ENCODE results near the gene SEMA3D. TPM values are rescaled to one million over a fixed set of nuclear protein-coding genes. Genes with fewer than 3 reads are reported as not detected.

Gene SEMA3D
- total and polyA plus RNA-seq, 2 experiments from 2014 or later = 1.5 to 7.2 TPM

- H3F3A ChIP-seq (replicated peaks; ENCODE audit: low read depth) = no peaks in the 10 kb centered on the region
- H3K36me3 Mint-ChIP-seq (ENCODE audit: low read depth) = peaks cover 7% of the 10 kb centered on the region
- H3K4me1 Mint-ChIP-seq = peaks cover 11% of the 10 kb centered on the region
- no peaks in the 10 kb centered on the region for H3K27me3 Mint-ChIP-seq (ENCODE audit: insufficient read depth, low read depth, poor library complexity)
- ATAC-seq (no peak), DNase-seq (ENCODE audit: low spot score) (no peak)
- no peak overlapping the region for H3K4me3 ChIP-seq
- H3K9me3 Mint-ChIP-seq = peaks cover 4% of the 10 kb centered on the region; the same call in 2 of the 3 replicates
- H3K27ac ChIP-seq (ENCODE audit: low read depth) = no peak overlapping the region
- no peak overlapping the region for H3K27ac Mint-ChIP-seq
- H3K9me2 ChIP-seq (ENCODE audit: insufficient read depth) = no peaks in the 10 kb centered on the region
- TF ChIP-seq, protein P1, sequence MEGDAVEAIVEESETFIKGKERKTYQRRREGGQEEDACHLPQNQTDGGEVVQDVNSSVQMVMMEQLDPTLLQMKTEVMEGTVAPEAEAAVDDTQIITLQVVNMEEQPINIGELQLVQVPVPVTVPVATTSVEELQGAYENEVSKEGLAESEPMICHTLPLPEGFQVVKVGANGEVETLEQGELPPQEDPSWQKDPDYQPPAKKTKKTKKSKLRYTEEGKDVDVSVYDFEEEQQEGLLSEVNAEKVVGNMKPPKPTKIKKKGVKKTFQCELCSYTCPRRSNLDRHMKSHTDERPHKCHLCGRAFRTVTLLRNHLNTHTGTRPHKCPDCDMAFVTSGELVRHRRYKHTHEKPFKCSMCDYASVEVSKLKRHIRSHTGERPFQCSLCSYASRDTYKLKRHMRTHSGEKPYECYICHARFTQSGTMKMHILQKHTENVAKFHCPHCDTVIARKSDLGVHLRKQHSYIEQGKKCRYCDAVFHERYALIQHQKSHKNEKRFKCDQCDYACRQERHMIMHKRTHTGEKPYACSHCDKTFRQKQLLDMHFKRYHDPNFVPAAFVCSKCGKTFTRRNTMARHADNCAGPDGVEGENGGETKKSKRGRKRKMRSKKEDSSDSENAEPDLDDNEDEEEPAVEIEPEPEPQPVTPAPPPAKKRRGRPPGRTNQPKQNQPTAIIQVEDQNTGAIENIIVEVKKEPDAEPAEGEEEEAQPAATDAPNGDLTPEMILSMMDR (conservative IDR thresholded peaks at IDR 0.05; ENCODE audit: low read depth in 2 of 2) = no peak
- TF ChIP-seq POLR2AphosphoS5 (IDR thresholded peaks at IDR 0.05; ENCODE audit: low read depth) (no peak), JUNB (IDR thresholded peaks at IDR 0.05; ENCODE audit: unreplicated experiment) (no peak), ZNF114 (CRISPR knock-in tag; IDR thresholded peaks at IDR 0.05) (no peak), ETS1 (IDR thresholded peaks at IDR 0.05) (no peak), EZH2phosphoT487 (IDR thresholded peaks at IDR 0.05; ENCODE audit: unreplicated experiment) (no peak), EZH2 (IDR thresholded peaks at IDR 0.05; ENCODE audit: low read depth, unreplicated experiment) (no peak), NANOG (IDR thresholded peaks at IDR 0.05; ENCODE audit: borderline replicate concordance) (no peak), ZNF331 (CRISPR knock-in tag; IDR thresholded peaks at IDR 0.05; ENCODE audit: low read depth) (no peak), STAT1 (IDR thresholded peaks at IDR 0.05; ENCODE audit: unreplicated experiment) (no peak), CREB1 (CRISPR knock-in tag; IDR thresholded peaks at IDR 0.05; ENCODE audit: low read depth) (no peak)
- TF ChIP-seq, protein P2, sequence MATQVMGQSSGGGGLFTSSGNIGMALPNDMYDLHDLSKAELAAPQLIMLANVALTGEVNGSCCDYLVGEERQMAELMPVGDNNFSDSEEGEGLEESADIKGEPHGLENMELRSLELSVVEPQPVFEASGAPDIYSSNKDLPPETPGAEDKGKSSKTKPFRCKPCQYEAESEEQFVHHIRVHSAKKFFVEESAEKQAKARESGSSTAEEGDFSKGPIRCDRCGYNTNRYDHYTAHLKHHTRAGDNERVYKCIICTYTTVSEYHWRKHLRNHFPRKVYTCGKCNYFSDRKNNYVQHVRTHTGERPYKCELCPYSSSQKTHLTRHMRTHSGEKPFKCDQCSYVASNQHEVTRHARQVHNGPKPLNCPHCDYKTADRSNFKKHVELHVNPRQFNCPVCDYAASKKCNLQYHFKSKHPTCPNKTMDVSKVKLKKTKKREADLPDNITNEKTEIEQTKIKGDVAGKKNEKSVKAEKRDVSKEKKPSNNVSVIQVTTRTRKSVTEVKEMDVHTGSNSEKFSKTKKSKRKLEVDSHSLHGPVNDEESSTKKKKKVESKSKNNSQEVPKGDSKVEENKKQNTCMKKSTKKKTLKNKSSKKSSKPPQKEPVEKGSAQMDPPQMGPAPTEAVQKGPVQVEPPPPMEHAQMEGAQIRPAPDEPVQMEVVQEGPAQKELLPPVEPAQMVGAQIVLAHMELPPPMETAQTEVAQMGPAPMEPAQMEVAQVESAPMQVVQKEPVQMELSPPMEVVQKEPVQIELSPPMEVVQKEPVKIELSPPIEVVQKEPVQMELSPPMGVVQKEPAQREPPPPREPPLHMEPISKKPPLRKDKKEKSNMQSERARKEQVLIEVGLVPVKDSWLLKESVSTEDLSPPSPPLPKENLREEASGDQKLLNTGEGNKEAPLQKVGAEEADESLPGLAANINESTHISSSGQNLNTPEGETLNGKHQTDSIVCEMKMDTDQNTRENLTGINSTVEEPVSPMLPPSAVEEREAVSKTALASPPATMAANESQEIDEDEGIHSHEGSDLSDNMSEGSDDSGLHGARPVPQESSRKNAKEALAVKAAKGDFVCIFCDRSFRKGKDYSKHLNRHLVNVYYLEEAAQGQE (IDR thresholded peaks at IDR 0.05; ENCODE audit: unreplicated experiment) = no peak
- TF ChIP-seq, protein P3, sequence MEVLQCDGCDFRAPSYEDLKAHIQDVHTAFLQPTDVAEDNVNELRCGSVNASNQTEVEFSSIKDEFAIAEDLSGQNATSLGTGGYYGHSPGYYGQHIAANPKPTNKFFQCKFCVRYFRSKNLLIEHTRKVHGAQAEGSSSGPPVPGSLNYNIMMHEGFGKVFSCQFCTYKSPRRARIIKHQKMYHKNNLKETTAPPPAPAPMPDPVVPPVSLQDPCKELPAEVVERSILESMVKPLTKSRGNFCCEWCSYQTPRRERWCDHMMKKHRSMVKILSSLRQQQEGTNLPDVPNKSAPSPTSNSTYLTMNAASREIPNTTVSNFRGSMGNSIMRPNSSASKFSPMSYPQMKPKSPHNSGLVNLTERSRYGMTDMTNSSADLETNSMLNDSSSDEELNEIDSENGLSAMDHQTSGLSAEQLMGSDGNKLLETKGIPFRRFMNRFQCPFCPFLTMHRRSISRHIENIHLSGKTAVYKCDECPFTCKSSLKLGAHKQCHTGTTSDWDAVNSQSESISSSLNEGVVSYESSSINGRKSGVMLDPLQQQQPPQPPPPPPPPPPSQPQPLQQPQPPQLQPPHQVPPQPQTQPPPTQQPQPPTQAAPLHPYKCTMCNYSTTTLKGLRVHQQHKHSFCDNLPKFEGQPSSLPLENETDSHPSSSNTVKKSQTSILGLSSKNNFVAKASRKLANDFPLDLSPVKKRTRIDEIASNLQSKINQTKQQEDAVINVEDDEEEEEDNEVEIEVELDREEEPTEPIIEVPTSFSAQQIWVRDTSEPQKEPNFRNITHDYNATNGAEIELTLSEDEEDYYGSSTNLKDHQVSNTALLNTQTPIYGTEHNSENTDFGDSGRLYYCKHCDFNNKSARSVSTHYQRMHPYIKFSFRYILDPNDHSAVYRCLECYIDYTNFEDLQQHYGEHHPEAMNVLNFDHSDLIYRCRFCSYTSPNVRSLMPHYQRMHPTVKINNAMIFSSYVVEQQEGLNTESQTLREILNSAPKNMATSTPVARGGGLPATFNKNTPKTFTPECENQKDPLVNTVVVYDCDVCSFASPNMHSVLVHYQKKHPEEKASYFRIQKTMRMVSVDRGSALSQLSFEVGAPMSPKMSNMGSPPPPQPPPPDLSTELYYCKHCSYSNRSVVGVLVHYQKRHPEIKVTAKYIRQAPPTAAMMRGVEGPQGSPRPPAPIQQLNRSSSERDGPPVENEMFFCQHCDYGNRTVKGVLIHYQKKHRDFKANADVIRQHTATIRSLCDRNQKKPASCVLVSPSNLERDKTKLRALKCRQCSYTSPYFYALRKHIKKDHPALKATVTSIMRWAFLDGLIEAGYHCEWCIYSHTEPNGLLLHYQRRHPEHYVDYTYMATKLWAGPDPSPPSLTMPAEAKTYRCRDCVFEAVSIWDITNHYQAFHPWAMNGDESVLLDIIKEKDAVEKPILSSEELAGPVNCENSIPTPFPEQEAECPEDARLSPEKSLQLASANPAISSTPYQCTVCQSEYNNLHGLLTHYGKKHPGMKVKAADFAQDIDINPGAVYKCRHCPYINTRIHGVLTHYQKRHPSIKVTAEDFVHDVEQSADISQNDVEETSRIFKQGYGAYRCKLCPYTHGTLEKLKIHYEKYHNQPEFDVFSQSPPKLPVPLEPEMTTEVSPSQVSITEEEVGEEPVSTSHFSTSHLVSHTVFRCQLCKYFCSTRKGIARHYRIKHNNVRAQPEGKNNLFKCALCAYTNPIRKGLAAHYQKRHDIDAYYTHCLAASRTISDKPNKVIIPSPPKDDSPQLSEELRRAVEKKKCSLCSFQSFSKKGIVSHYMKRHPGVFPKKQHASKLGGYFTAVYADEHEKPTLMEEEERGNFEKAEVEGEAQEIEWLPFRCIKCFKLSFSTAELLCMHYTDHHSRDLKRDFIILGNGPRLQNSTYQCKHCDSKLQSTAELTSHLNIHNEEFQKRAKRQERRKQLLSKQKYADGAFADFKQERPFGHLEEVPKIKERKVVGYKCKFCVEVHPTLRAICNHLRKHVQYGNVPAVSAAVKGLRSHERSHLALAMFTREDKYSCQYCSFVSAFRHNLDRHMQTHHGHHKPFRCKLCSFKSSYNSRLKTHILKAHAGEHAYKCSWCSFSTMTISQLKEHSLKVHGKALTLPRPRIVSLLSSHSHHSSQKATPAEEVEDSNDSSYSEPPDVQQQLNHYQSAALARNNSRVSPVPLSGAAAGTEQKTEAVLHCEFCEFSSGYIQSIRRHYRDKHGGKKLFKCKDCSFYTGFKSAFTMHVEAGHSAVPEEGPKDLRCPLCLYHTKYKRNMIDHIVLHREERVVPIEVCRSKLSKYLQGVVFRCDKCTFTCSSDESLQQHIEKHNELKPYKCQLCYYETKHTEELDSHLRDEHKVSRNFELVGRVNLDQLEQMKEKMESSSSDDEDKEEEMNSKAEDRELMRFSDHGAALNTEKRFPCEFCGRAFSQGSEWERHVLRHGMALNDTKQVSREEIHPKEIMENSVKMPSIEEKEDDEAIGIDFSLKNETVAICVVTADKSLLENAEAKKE (CRISPR knock-in tag; IDR thresholded peaks at IDR 0.05) = no peak
- H3K4me3 Mint-ChIP-seq = no peak overlapping the region
- no peaks in the 10 kb centered on the region for H3K27me3 ChIP-seq (ENCODE audit: insufficient read depth)
- no peaks in the 10 kb centered on the region for H3K79me2 ChIP-seq (replicated peaks; ENCODE audit: insufficient read depth)
- no peaks in the 10 kb centered on the region for H4K20me1 ChIP-seq (replicated peaks; ENCODE audit: insufficient read depth)
- H3K4me2 ChIP-seq = no peak overlapping the region
- H3K4me1 ChIP-seq (ENCODE audit: insufficient read depth) = no peaks in the 10 kb centered on the region; the same call in 1 of the 2 replicates
- no peaks in the 10 kb centered on the region for H3K36me3 ChIP-seq (ENCODE audit: insufficient read depth)
- no peak overlapping the region for H2AFZ ChIP-seq
Measured at GRCh38 chr7:85153715-85154114, 33.1 kb downstream of the SEMA3D start.

Measured in GM23338 (cell line).